ENCODE results near the gene ACAD9.
"Not testable (repeated sequence)": the region's sequence is repeated elsewhere in the genome, so short reads cannot be mapped to it uniquely, and the experiment has no call there.

The ACAD9 gene

GRCh38 chr3:128879125-128879969 lies at the start of gene ACAD9:
Gene ACAD9, plus strand, starts transcription at chr3:128879620. Its CDS starts 72 bp downstream, at chr3:128879692.
- peaks cover 11% of the 10 kb centered on the region; the same call in 1 of the 2 replicates for H3K27me3 ChIP-seq (ENCODE audit: insufficient read depth, low read length)
- H3K4me1 ChIP-seq (ENCODE audit: insufficient read depth, low read length), result no peaks in the 10 kb centered on the region
- H3K9ac ChIP-seq (ENCODE audit: low read depth, low read length), result peak within 1 kb of the TSS; percentile 98
- H3K4me3 ChIP-seq (ENCODE audit: low read length), result peak within 1 kb of the TSS; percentile 94
- H3K9me3 ChIP-seq (ENCODE audit: insufficient read depth, low read depth, low read length), result no peaks in the 10 kb centered on the region
- peak within 1 kb of the TSS; percentile 96 for H3K27ac ChIP-seq (ENCODE audit: low read length)
- H3K36me3 ChIP-seq (ENCODE audit: insufficient read depth, low read depth, low read length), result peaks cover 17% of the 10 kb centered on the region

GRCh38 chr3:128829925-128830625 lies 49.3 kb upstream of the ACAD9 start:
- H3K4me1 ChIP-seq (ENCODE audit: insufficient read depth, low read length); H3K27ac ChIP-seq (ENCODE audit: low read length); H3K9ac ChIP-seq (ENCODE audit: low read depth, low read length); H3K27me3 ChIP-seq (ENCODE audit: insufficient read depth, low read length); H3K9me3 ChIP-seq (ENCODE audit: insufficient read depth, low read depth, low read length); H3K36me3 ChIP-seq (ENCODE audit: insufficient read depth, low read depth, low read length); H3K4me3 ChIP-seq (ENCODE audit: low read length): not testable (repeated sequence)

- not testable (repeated sequence) for H3K9me3 ChIP-seq (ENCODE audit: insufficient read depth, low read depth, low read length); H3K27ac ChIP-seq (ENCODE audit: low read length); H3K27me3 ChIP-seq (ENCODE audit: insufficient read depth, low read length); H3K9ac ChIP-seq (ENCODE audit: low read depth, low read length); H3K4me3 ChIP-seq (ENCODE audit: low read length); H3K4me1 ChIP-seq (ENCODE audit: insufficient read depth, low read length); H3K36me3 ChIP-seq (ENCODE audit: insufficient read depth, low read depth, low read length)
Observed at GRCh38 chr3:128830762-128831161, 48.7 kb upstream of the ACAD9 start.

- not testable (repeated sequence) for H3K27me3 ChIP-seq (ENCODE audit: insufficient read depth, low read length); H3K9me3 ChIP-seq (ENCODE audit: insufficient read depth, low read depth, low read length); H3K27ac ChIP-seq (ENCODE audit: low read length); H3K9ac ChIP-seq (ENCODE audit: low read depth, low read length); H3K4me1 ChIP-seq (ENCODE audit: insufficient read depth, low read length); H3K36me3 ChIP-seq (ENCODE audit: insufficient read depth, low read depth, low read length); H3K4me3 ChIP-seq (ENCODE audit: low read length)
Observed at GRCh38 chr3:128832979-128833378, 46.4 kb upstream of the ACAD9 start.

- Histone ChIP-seq H3K36me3 (ENCODE audit: insufficient read depth, low read depth, low read length) (no peaks in the 10 kb centered on the region), H3K9ac (ENCODE audit: low read depth, low read length) (no peak overlapping the region), H3K27me3 (ENCODE audit: insufficient read depth, low read length) (no peaks in the 10 kb centered on the region), H3K27ac (ENCODE audit: low read length) (no peak overlapping the region), H3K4me3 (ENCODE audit: low read length) (no peak overlapping the region), H3K4me1 (ENCODE audit: insufficient read depth, low read length) (no peaks in the 10 kb centered on the region), H3K9me3 (ENCODE audit: insufficient read depth, low read depth, low read length) (no peaks in the 10 kb centered on the region)
Observed at GRCh38 chr3:128835096-128835495, 44.3 kb upstream of the ACAD9 start.

- Histone ChIP-seq H3K27me3 (ENCODE audit: insufficient read depth, low read length) (no peaks in the 10 kb centered on the region), H3K9ac (ENCODE audit: low read depth, low read length) (no peak overlapping the region), H3K4me1 (ENCODE audit: insufficient read depth, low read length) (peaks cover 5% of the 10 kb centered on the region; the same call in 1 of the 2 replicates), H3K9me3 (ENCODE audit: insufficient read depth, low read depth, low read length) (no peaks in the 10 kb centered on the region; the same call in 1 of the 2 replicates), H3K4me3 (ENCODE audit: low read length) (no peak overlapping the region), H3K27ac (ENCODE audit: low read length) (no peak overlapping the region), H3K36me3 (ENCODE audit: insufficient read depth, low read depth, low read length) (no peaks in the 10 kb centered on the region)
Observed at GRCh38 chr3:128841926-128842920, 37.2 kb upstream of the ACAD9 start.

- peaks cover 5% of the 10 kb centered on the region; the same call in 1 of the 2 replicates for H3K4me1 ChIP-seq (ENCODE audit: insufficient read depth, low read length)
- H3K9ac ChIP-seq (ENCODE audit: low read depth, low read length), result no peak overlapping the region
- H3K9me3 ChIP-seq (ENCODE audit: insufficient read depth, low read depth, low read length), result no peaks in the 10 kb centered on the region; the same call in 1 of the 2 replicates
- no peak overlapping the region for H3K27ac ChIP-seq (ENCODE audit: low read length)
- no peak overlapping the region for H3K4me3 ChIP-seq (ENCODE audit: low read length)
- H3K36me3 ChIP-seq (ENCODE audit: insufficient read depth, low read depth, low read length), result no peaks in the 10 kb centered on the region
- H3K27me3 ChIP-seq (ENCODE audit: insufficient read depth, low read length), result no peaks in the 10 kb centered on the region
Observed at GRCh38 chr3:128844502-128844901, 34.9 kb upstream of the ACAD9 start.

GRCh38 chr3:128845119-128845777 lies 34.2 kb upstream of the ACAD9 start:
- H3K27ac ChIP-seq (ENCODE audit: low read length), result no peak overlapping the region
- H3K4me3 ChIP-seq (ENCODE audit: low read length), result peak overlapping the region; percentile 64
- no peaks in the 10 kb centered on the region for H3K27me3 ChIP-seq (ENCODE audit: insufficient read depth, low read length)
- H3K9me3 ChIP-seq (ENCODE audit: insufficient read depth, low read depth, low read length), result no peaks in the 10 kb centered on the region; the same call in 1 of the 2 replicates
- peaks cover 5% of the 10 kb centered on the region; the same call in 1 of the 2 replicates for H3K4me1 ChIP-seq (ENCODE audit: insufficient read depth, low read length)
- H3K9ac ChIP-seq (ENCODE audit: low read depth, low read length), result no peak overlapping the region
- H3K36me3 ChIP-seq (ENCODE audit: insufficient read depth, low read depth, low read length), result no peaks in the 10 kb centered on the region

GRCh38 chr3:128845778-128846485 lies 33.5 kb upstream of the ACAD9 start:
- H3K27ac ChIP-seq (ENCODE audit: low read length), result no peak overlapping the region
- H3K27me3 ChIP-seq (ENCODE audit: insufficient read depth, low read length), result no peaks in the 10 kb centered on the region
- H3K4me1 ChIP-seq (ENCODE audit: insufficient read depth, low read length), result peaks cover 5% of the 10 kb centered on the region; the same call in 1 of the 2 replicates
- H3K4me3 ChIP-seq (ENCODE audit: low read length), result peak overlapping the region; percentile 64
- no peaks in the 10 kb centered on the region for H3K9me3 ChIP-seq (ENCODE audit: insufficient read depth, low read depth, low read length)
- no peak overlapping the region for H3K9ac ChIP-seq (ENCODE audit: low read depth, low read length)
- no peaks in the 10 kb centered on the region for H3K36me3 ChIP-seq (ENCODE audit: insufficient read depth, low read depth, low read length)

- H3K36me3 ChIP-seq (ENCODE audit: insufficient read depth, low read depth, low read length), result no peaks in the 10 kb centered on the region
- no peak overlapping the region for H3K27ac ChIP-seq (ENCODE audit: low read length)
- H3K4me3 ChIP-seq (ENCODE audit: low read length), result no peak overlapping the region; the same call in 1 of the 2 replicates
- no peak overlapping the region for H3K9ac ChIP-seq (ENCODE audit: low read depth, low read length)
- peaks cover 5% of the 10 kb centered on the region; the same call in 1 of the 2 replicates for H3K4me1 ChIP-seq (ENCODE audit: insufficient read depth, low read length)
- H3K27me3 ChIP-seq (ENCODE audit: insufficient read depth, low read length), result no peaks in the 10 kb centered on the region
- no peaks in the 10 kb centered on the region for H3K9me3 ChIP-seq (ENCODE audit: insufficient read depth, low read depth, low read length)
Observed at GRCh38 chr3:128846486-128846891, 32.9 kb upstream of the ACAD9 start.
